Brain microvascular endothelial cell (primary cell): Measurements from ENCODE around the gene LCN6.

ENCODE experiments used
- DNase-seq: peaks from one replicate; pipeline ENCODE4 v3.0.0-alpha.2; 2020
- H3K27ac ChIP-seq: fragments of 250-450 bp; sonication (Bioruptor Pico); 2 replicates; pipeline ENCODE4 v1.5.1; 2020; ENCODE audit warnings: mild to moderate bottlenecking, moderate library complexity
- H3K27me3 ChIP-seq: fragments of 250-450 bp; sonication (Bioruptor Pico); replicated peaks from 2 replicates; pipeline ENCODE4 v1.5.1; 2020; ENCODE audit warnings: mild to moderate bottlenecking
- H3K36me3 ChIP-seq: fragments of 250-450 bp; sonication (Bioruptor Pico); replicated peaks from 2 replicates; pipeline ENCODE4 v1.5.1; 2020; ENCODE audit warnings: mild to moderate bottlenecking
- H3K4me3 ChIP-seq: 2 replicates; pipeline ENCODE4 v1.5.1; 2011; ENCODE audit warnings: low read depth, mild to moderate bottlenecking, control low read depth, low read length, moderate library complexity
- in situ Hi-C: cut with HindIII; loops from 2 replicates; pipeline ENCODE4 v1.10.0; 2017; ENCODE audit warnings: low sequenced_read_pairs, low pct_ligation_motif_present
- TF ChIP-seq, protein P1 (sequence below): IDR thresholded peaks from 2 replicates; pipeline ENCODE4 v1.5.1; 2011; ENCODE audit warnings: low read depth, mild to moderate bottlenecking, moderate library complexity, low read length, control low read depth, inconsistent platforms; ENCODE audit errors: missing control alignments

LCN6 gene

DNA sequence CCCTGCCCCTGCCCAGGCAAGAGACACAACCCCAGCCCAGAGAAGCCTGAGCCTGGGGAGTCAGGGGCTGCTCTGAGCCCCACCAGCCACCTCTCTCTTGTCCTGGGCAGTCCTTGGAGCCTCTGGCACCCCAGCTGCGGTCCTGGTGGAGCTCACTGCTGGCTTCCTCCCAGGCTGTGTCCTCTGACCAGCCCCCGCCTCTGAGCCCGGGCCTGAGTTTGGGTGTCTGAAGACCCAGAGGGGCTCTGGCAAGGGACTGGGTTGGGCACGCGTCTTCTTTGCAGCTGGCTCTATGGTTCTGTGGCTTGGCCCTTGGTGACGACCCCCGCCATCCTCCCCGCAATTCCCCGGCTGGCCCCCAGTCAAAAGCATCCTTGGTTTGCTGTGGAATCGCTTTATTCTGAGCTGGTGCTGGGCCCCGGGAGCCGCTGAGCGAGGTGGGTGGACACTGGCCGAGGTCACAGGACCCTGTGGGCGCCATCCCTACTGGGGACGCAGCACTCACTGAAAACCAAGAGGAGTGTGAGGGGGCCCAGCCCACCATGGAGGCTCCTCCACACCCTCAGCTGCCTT lies 4.6 kb downstream of the LCN6 start:
- TF ChIP-seq, protein P1, sequence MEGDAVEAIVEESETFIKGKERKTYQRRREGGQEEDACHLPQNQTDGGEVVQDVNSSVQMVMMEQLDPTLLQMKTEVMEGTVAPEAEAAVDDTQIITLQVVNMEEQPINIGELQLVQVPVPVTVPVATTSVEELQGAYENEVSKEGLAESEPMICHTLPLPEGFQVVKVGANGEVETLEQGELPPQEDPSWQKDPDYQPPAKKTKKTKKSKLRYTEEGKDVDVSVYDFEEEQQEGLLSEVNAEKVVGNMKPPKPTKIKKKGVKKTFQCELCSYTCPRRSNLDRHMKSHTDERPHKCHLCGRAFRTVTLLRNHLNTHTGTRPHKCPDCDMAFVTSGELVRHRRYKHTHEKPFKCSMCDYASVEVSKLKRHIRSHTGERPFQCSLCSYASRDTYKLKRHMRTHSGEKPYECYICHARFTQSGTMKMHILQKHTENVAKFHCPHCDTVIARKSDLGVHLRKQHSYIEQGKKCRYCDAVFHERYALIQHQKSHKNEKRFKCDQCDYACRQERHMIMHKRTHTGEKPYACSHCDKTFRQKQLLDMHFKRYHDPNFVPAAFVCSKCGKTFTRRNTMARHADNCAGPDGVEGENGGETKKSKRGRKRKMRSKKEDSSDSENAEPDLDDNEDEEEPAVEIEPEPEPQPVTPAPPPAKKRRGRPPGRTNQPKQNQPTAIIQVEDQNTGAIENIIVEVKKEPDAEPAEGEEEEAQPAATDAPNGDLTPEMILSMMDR: no peak
- in situ Hi-C loops: no loop called here
- no peak overlapping the region for H3K4me3 ChIP-seq
- no peak for DNase-seq
- peaks cover 16% of the 10 kb centered on the region for H3K27me3 ChIP-seq
- H3K27ac ChIP-seq: no peak overlapping the region
- H3K36me3 ChIP-seq: no peaks in the 10 kb centered on the region

DNA sequence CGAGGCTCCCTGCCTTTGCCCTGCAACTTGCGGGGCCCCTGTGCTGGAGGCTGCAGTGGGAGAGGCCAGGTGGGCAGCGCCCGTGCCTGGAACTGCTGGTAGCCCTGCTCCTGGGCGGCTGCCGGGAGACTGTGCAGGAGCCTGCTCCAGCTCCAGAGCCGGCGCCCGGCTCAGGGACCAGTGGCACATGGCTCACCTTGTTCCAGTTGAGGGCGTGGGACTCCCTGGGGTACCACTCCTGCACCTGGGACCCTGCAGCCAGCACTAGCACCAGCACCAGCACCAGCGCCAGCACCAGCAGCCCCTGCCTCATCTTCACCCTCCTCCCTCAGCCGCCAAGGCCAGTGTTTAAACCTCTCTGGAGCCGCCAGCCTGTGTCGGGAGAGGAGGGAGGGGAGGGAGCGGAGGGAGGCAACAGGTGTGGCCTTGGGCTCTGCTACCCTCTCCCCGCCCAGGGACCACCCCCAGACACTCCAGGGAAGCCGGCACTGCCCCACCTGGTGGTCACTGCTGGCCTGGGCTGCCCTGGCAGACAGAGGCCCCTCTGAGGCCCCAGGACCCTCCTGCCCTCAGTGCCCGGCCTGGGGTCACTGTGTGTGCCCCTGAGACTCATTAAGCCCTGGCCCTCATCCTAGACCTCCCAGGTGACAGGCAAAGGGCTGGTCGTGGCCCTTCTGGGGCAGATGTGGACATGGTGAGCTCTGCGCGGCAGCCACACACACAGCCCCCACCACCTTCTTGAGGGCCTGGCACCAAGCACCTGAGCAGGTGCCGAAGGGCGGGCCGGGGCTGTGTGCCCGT lies 5.5 kb downstream of the LCN6 start, which contains the start of gene LCN10:
TSS of gene LCN10 (minus strand) at position 350 of the 801 bp plus-strand sequence. CDS start at position 313, 37 bp downstream.
- H3K36me3 ChIP-seq: no peaks in the 10 kb centered on the region
- H3K27ac ChIP-seq: no peak within 1 kb of the TSS
- in situ Hi-C loops: no loop called here
- TF ChIP-seq, protein P1: peak; percentile 70
- H3K27me3 ChIP-seq: peaks cover 16% of the 10 kb centered on the region
- H3K4me3 ChIP-seq: no peak within 1 kb of the TSS
- no peak for DNase-seq

DNA sequence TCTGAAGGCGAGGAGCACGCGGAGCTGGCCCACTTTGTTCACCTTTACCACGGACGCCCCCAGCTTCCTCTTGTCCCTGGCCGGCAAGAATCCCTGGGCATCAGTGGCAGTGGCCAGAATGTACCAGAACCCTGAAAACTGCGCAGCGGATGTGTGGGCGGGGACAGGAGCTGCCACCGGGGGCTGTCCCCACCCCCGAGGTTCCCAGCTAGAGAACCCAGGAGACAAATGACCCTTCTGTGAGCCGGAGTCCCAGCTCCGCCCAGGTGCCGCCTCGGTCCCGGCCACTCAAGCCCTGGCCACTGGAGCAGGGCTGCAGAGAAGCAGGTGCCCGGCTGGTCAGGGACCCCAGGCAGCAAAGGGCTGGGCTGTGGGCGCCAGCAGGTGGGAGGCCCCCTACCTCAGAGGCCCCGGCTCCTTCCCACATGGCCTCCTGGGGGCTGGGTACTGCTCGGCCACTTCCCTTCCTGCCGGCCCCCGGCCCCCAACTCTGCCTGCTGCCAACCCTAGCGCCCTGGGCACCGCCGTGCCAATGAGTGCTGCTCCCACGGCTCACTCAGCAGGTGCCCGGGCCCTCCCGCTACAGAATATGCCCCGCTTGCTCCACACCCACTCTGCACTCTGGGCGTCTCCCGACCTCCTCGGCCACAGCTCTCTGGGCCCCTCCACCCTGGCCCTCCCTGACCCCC lies 6.3 kb downstream of the LCN6 start:
- in situ Hi-C loops: no loop called here
- no peaks in the 10 kb centered on the region for H3K36me3 ChIP-seq
- no peak for DNase-seq
- no peak overlapping the region for H3K27ac ChIP-seq
- no peak overlapping the region for H3K4me3 ChIP-seq
- TF ChIP-seq, protein P1: no peak
- peaks cover 16% of the 10 kb centered on the region for H3K27me3 ChIP-seq

- in situ Hi-C loops: no loop called here
- Histone ChIP-seq H3K36me3 (no peaks in the 10 kb centered on the region), H3K27ac (no peak overlapping the region), H3K27me3 (peaks cover 16% of the 10 kb centered on the region), H3K4me3 (no peak overlapping the region)
- TF ChIP-seq, protein P1: no peak
- DNase-seq: no peak
Observed at GRCh38 chr9:136740971-136741882, 7.1 kb downstream of the LCN6 start.

- H3K36me3 ChIP-seq: no peaks in the 10 kb centered on the region
- TF ChIP-seq, protein P1: no peak
- DNase-seq: no peak
- H3K4me3 ChIP-seq: no peak overlapping the region
- in situ Hi-C loops: no loop called here
- no peak overlapping the region for H3K27ac ChIP-seq
- H3K27me3 ChIP-seq: peaks cover 16% of the 10 kb centered on the region
Observed at GRCh38 chr9:136740491-136740890, 7.8 kb downstream of the LCN6 start.
